T1000 (cell line): ENCODE data around the gene RTP4.

Source experiments
- DNase-seq: peaks from one replicate; lab custom pipeline; 2025; ENCODE audit warnings: mixed read lengths; lab: John Stamatoyannopoulos, UW

The RTP4 gene

GRCh38 chr3:187368251-187369088, at the start of gene RTP4:
Gene RTP4, plus strand, starts transcription at chr3:187368385. Its CDS starts 57 bp downstream, at chr3:187368442.
- no peak for DNase-seq

GRCh38 chr3:187318819-187319616, 49.2 kb upstream of the RTP4 start:
- peak; percentile 23 for DNase-seq

GRCh38 chr3:187319699-187320302, 48.4 kb upstream of the RTP4 start:
- peak; percentile 38 for DNase-seq

GRCh38 chr3:187321766-187322165, 46.4 kb upstream of the RTP4 start:
- DNase-seq, result no peak

GRCh38 chr3:187322291-187322690, 45.9 kb upstream of the RTP4 start:
- no peak for DNase-seq

GRCh38 chr3:187323091-187323490, 45.1 kb upstream of the RTP4 start:
- DNase-seq, result no peak

GRCh38 chr3:187325632-187326031, 42.6 kb upstream of the RTP4 start:
- DNase-seq, result no peak

GRCh38 chr3:187327845-187328244, 40.3 kb upstream of the RTP4 start:
- DNase-seq, result no peak

- DNase-seq, result no peak
Measured at GRCh38 chr3:187328691-187329090, 39.5 kb upstream of the RTP4 start.

- DNase-seq, result no peak
Measured at GRCh38 chr3:187334904-187335303, 33.3 kb upstream of the RTP4 start.

- DNase-seq, result no peak
Measured at GRCh38 chr3:187336322-187336721, 31.9 kb upstream of the RTP4 start.

GRCh38 chr3:187340578-187340977, 27.6 kb upstream of the RTP4 start:
- no peak for DNase-seq

- no peak for DNase-seq
Measured at GRCh38 chr3:187342255-187342654, 25.9 kb upstream of the RTP4 start.

- DNase-seq, result no peak
Measured at GRCh38 chr3:187343670-187344069, 24.5 kb upstream of the RTP4 start.

GRCh38 chr3:187352581-187353575, 15.3 kb upstream of the RTP4 start:
- DNase-seq, result peak; percentile 17

GRCh38 chr3:187358068-187358467, 10.1 kb upstream of the RTP4 start:
- DNase-seq, result no peak

GRCh38 chr3:187359798-187360486, 8.2 kb upstream of the RTP4 start:
- DNase-seq, result no peak

- no peak for DNase-seq
Measured at GRCh38 chr3:187360596-187360995, 7.6 kb upstream of the RTP4 start.

GRCh38 chr3:187361835-187362234, 6.3 kb upstream of the RTP4 start:
- no peak for DNase-seq

GRCh38 chr3:187367561-187368103, 553 bp upstream of the RTP4 start:
- DNase-seq, result no peak

- no peak for DNase-seq
Measured at GRCh38 chr3:187369089-187369447, 883 bp downstream of the RTP4 start.
